ENCODE results near the gene ARF5. TPM values are rescaled to one million over a fixed set of nuclear protein-coding genes. Genes with fewer than 3 reads are reported as not detected.
"Not testable (repeated sequence)": the region's sequence is repeated elsewhere in the genome, so short reads cannot be mapped to it uniquely, and the experiment has no call there.

Gene ARF5
- total RNA-seq, 6 experiments from 2014 or later, result 51.7 to 105 (median 60.8) TPM

DNA sequence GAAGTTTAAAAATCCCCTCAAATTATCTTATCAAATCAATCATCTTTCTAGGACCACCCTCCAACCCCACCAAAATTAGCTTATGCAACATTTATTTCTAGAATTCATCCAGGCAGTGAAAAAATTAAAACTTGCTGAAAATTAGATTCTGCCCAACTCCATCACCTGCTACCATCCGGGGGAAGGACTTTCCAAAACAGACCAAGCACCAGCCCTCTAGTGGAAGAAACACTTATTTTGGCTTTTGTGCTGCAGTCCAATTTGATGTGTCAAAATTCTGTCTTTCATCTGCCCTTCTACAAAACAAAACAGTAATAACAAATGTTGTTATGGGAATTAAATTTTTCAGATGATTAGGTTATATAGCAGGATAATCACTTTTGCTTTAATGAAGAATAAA lies 38.0 kb upstream of the ARF5 start:
- no peak for ATAC-seq
- H3K36me3 ChIP-seq, result no peaks in the 10 kb centered on the region

DNA sequence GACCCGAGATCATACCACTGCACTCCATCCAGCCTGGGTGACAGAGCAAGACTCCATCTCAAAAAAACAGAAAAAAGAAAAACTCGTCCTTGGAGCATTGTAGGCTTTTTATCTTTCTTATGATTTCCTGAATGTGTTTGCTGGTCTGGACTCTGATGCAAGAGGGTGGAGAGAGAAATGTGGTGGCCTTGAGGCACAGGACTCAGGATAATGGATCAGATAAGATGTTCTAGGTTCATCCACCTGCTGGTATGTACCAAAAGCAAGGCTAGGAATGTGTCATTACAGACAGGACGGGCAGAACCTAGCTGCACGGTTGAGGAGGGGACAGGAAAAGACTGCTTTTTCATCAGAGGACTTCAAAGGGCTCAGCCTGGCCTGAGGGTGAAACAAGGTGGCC lies 36.3 kb upstream of the ARF5 start:
- Histone ChIP-seq H3K4me3 (no peak overlapping the region), H3K27me3 (no peaks in the 10 kb centered on the region), H3K4me1 (no peaks in the 10 kb centered on the region), H3K27ac (no peak overlapping the region), H3K36me3 (no peaks in the 10 kb centered on the region), H3K9me3 (no peaks in the 10 kb centered on the region)
- ATAC-seq (no peak), DNase-seq (no peak)
- no peak for TF ChIP-seq POLR2A (IDR thresholded peaks at IDR 0.05)
- TF ChIP-seq, protein P1, sequence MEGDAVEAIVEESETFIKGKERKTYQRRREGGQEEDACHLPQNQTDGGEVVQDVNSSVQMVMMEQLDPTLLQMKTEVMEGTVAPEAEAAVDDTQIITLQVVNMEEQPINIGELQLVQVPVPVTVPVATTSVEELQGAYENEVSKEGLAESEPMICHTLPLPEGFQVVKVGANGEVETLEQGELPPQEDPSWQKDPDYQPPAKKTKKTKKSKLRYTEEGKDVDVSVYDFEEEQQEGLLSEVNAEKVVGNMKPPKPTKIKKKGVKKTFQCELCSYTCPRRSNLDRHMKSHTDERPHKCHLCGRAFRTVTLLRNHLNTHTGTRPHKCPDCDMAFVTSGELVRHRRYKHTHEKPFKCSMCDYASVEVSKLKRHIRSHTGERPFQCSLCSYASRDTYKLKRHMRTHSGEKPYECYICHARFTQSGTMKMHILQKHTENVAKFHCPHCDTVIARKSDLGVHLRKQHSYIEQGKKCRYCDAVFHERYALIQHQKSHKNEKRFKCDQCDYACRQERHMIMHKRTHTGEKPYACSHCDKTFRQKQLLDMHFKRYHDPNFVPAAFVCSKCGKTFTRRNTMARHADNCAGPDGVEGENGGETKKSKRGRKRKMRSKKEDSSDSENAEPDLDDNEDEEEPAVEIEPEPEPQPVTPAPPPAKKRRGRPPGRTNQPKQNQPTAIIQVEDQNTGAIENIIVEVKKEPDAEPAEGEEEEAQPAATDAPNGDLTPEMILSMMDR (IDR thresholded peaks at IDR 0.05), result no peak
- 71% methylated on average over 4 of the region's 4 CpGs for WGBS (ENCODE audit: insufficient coverage, low coverage, low lambda C conversion rate, missing lambda C conversion rate)
- intact Hi-C loops (cut with DNase I), result no loop called here

More for the DNA sequence above, 38.0 kb upstream of the ARF5 start:
- Histone ChIP-seq H3K27me3 (no peaks in the 10 kb centered on the region), H3K9me3 (no peaks in the 10 kb centered on the region), H3K27ac (no peak overlapping the region), H3K4me3 (no peak overlapping the region), H3K4me1 (no peaks in the 10 kb centered on the region)
- WGBS (ENCODE audit: insufficient coverage, low coverage, low lambda C conversion rate, missing lambda C conversion rate), result 8% methylated on average over 1 of the region's 1 CpG
- TF ChIP-seq POLR2A (IDR thresholded peaks at IDR 0.05), result no peak
- TF ChIP-seq, protein P1 (IDR thresholded peaks at IDR 0.05), result peak in 2 of 4 donors; percentile 17 to 20
- DNase-seq, result no peak
- intact Hi-C loops (cut with DNase I), result no loop called here

DNA sequence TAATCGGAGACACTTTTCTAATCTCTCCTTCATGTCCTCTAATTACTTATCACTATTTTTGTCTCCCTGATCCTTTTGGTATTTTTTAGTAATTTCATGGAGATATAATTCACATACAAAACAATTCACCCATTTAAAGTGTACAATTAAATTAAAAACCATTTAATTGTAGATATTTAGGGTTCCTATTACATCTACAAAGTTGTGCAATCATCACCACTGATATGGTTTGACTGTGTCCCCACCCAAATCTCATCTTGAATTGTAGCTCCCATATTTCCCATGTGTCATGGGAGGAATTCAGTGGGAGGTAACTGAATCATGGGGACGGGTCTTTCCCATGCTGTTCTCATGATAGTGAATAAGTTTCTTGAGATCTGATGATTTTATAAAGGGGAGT lies 31.8 kb upstream of the ARF5 start:
- Histone ChIP-seq H3K27ac (no peak overlapping the region), H3K9me3 (no peaks in the 10 kb centered on the region), H3K4me3 (no peak overlapping the region), H3K27me3 (no peaks in the 10 kb centered on the region), H3K36me3 (no peaks in the 10 kb centered on the region), H3K4me1 (no peaks in the 10 kb centered on the region)
- TF ChIP-seq POLR2A (IDR thresholded peaks at IDR 0.05), result no peak
- TF ChIP-seq, protein P1 (IDR thresholded peaks at IDR 0.05), result no peak
- ATAC-seq (no peak), DNase-seq (no peak)
- intact Hi-C loops (cut with DNase I), result no loop called here
- WGBS (ENCODE audit: insufficient coverage, low coverage, low lambda C conversion rate, missing lambda C conversion rate), result 83% methylated on average over 2 of the region's 2 CpGs

DNA sequence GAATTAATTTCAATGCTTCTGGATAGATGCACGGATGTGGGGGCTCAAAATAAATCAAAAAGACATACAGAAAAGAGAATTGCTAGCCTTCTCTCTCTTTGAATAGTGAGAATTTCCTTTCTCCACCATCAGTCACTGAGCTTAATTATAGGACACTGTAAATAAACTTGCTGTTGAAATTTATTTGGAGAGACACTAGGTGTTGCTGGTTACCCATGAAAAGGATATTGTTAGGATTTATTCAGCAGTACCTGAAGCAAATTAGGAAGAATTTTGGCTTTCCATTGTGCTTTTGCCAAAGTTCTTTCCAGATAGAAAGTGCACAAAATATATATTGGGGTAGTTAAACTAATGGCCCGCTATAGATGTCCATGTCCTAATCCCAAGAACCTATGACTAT lies 30.4 kb upstream of the ARF5 start:
- DNase-seq, result no peak
- TF ChIP-seq, protein P1 (IDR thresholded peaks at IDR 0.05), result peak; percentile 17 to 36 (median 30)
- TF ChIP-seq POLR2A (IDR thresholded peaks at IDR 0.05), result no peak
- WGBS (ENCODE audit: insufficient coverage, low coverage, low lambda C conversion rate, missing lambda C conversion rate), result 75% methylated on average over 2 of the region's 2 CpGs
- no peaks in the 10 kb centered on the region for H3K4me1 ChIP-seq
- H3K4me3 ChIP-seq, result no peak overlapping the region
- peak; percentile 30 to 58 (median 45) for ATAC-seq
- intact Hi-C loops (cut with DNase I), result no loop called here
- no peaks in the 10 kb centered on the region for H3K9me3 ChIP-seq
- H3K36me3 ChIP-seq, result no peaks in the 10 kb centered on the region
- no peak overlapping the region for H3K27ac ChIP-seq
- no peaks in the 10 kb centered on the region for H3K27me3 ChIP-seq

DNA sequence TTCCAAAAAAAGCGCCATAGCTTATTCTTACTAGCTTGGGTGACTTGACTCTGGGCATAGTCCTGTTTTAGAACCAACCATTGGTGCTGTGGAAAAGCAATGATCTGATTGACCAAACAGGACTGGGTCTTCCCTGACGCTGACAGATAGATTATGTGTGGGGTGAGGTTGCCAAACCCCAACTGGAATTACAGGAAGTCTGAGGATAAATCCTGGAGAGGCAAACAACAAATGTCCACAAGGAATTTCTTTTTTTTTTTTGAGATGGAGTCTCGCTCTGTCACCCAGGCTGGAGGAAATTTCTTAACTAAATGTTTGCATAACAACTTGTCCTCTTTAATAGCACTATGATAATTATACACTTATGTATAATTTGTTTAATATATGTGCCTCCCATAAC lies 22.0 kb upstream of the ARF5 start:
- intact Hi-C loops (cut with DNase I), result no loop called here
- H3K9me3 ChIP-seq, result no peaks in the 10 kb centered on the region
- no peaks in the 10 kb centered on the region for H3K36me3 ChIP-seq
- H3K27me3 ChIP-seq, result no peaks in the 10 kb centered on the region
- WGBS (ENCODE audit: insufficient coverage, low coverage, low lambda C conversion rate, missing lambda C conversion rate), result 87% methylated on average over 3 of the region's 3 CpGs
- no peak for ATAC-seq
- no peak overlapping the region for H3K4me3 ChIP-seq
- no peak for DNase-seq
- TF ChIP-seq, protein P1 (IDR thresholded peaks at IDR 0.05), result no peak
- no peak for TF ChIP-seq POLR2A (IDR thresholded peaks at IDR 0.05)
- H3K4me1 ChIP-seq, result no peaks in the 10 kb centered on the region
- H3K27ac ChIP-seq, result no peak overlapping the region

DNA sequence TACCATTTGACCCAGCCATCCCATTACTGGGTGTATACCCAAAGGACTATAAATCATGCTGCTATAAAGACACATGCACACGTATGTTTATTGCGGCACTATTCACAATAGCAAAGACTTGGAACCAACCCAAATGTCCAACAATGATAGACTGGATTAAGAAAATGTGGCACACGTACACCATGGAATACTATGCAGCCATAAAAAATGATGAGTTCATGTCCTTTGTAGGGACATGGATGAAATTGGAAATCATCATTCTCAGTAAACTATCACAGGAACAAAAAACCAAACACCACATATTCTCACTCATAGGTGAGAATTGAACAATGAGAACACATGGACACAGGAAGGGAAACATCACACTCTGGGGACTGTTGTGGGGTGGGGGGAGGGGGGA lies 20.2 kb upstream of the ARF5 start:
- H3K4me3 ChIP-seq; H3K9me3 ChIP-seq; ATAC-seq; H3K4me1 ChIP-seq; H3K36me3 ChIP-seq; H3K27me3 ChIP-seq; intact Hi-C loops (cut with DNase I); H3K27ac ChIP-seq; DNase-seq: not testable (repeated sequence)
- no CpG with 5 or more reads among the region's 3 CpGs for WGBS (ENCODE audit: insufficient coverage, low coverage, low lambda C conversion rate, missing lambda C conversion rate)

Measured in right lobe of liver (tissue), 6 donors.